Daoy (cell line): ENCODE data around the gene ARF3. TPM values are rescaled to one million over a fixed set of nuclear protein-coding genes. Genes with fewer than 3 reads are reported as not detected.

Source experiments
- total RNA-seq: library from RNA; depleted of rRNA; stranded (reverse); fragments of >200 nt; shearing (Covaris generic); gene quantifications from 2 replicates; pipeline ENCODE4 v1.2.3, GENCODE V29; 2014; rRNA removed

ARF3 gene
- total RNA-seq, 1 experiment from 2014 or later, result 118 TPM

Other genes starting within 250 kb of the ARF3 start
- 25.4 and 25.7 TPM in 2 replicates for gene CCNT1, start 240.8 kb downstream of the ARF3 start, total RNA-seq
- 9.0 and 9.2 TPM in 2 replicates for gene ADCY6, start 168.4 kb downstream of the ARF3 start, total RNA-seq
- gene CACNB3, start 139.0 kb downstream of the ARF3 start, total RNA-seq, result 9.1 and 11.5 TPM in 2 replicates
- 132 and 146 TPM in 2 replicates for gene DDX23, start 105.3 kb downstream of the ARF3 start, total RNA-seq
- gene RND1, start 91.6 kb downstream of the ARF3 start, total RNA-seq, result 0.51 and 4.7 TPM in 2 replicates
- gene FKBP11, start 32.0 kb downstream of the ARF3 start, total RNA-seq, result 7.0 and 28.0 TPM in 2 replicates
- 0.63 TPM in 1 of 2 replicates, not detected in the other for gene WNT10B, start 14.2 kb upstream of the ARF3 start, total RNA-seq
- not detected in 2 replicates for gene WNT1, start 20.8 kb upstream of the ARF3 start, total RNA-seq
- 0.80 TPM in 1 of 2 replicates, not detected in the other for gene DDN, start 41.9 kb upstream of the ARF3 start, total RNA-seq
- gene PRKAG1, start 61.3 kb upstream of the ARF3 start, total RNA-seq, result 67.1 and 68.2 TPM in 2 replicates
- 10.3 and 11.0 TPM in 2 replicates for gene KMT2D, start 103.3 kb upstream of the ARF3 start, total RNA-seq
- 6.3 and 11.0 TPM in 2 replicates for gene RHEBL1, start 112.5 kb upstream of the ARF3 start, total RNA-seq
- gene DHH, start 137.3 kb upstream of the ARF3 start, total RNA-seq, result not detected in 2 replicates
- 18.2 and 19.6 TPM in 2 replicates for gene LMBR1L, start 153.4 kb upstream of the ARF3 start, total RNA-seq
- 3,979 and 4,039 TPM in 2 replicates for gene TUBA1B, start 173.9 kb upstream of the ARF3 start, total RNA-seq
- 306 and 316 TPM in 2 replicates for gene TUBA1A, start 231.6 kb upstream of the ARF3 start, total RNA-seq